GM10248 (cell line): ENCODE data around the gene LGALS3.
"Not testable (repeated sequence)": the region's sequence is repeated elsewhere in the genome, so short reads cannot be mapped to it uniquely, and the experiment has no call there.

Experiments used
- CTCF ChIA-PET: fragments of 300-600 bp; sonication (Branson Sonifier 250); formaldehyde crosslinking; extraction: SDS; loops from one replicate; lab custom pipeline; 2021; ENCODE audit warnings: antibody characterized with exemption; lab: Yijun Ruan, JAX
- POLR2A ChIA-PET: fragments of 350-650 bp; sonication (Branson Sonifier 250); formaldehyde crosslinking; extraction: SDS; loops from one replicate; lab custom pipeline; 2020; ENCODE audit warnings: antibody characterized with exemption; lab: Yijun Ruan, JAX
- DNase-seq: peaks from one replicate; pipeline ENCODE4 v3.0.0; 2012; ENCODE audit errors: extremely low spot score
- TF ChIP-seq, protein P1 (sequence below): IDR thresholded peaks from 2 replicates; pipeline ENCODE4 v1.5.1; 2012; ENCODE audit warnings: mild to moderate bottlenecking, low read depth; ENCODE audit errors: extremely low read depth, missing control alignments, control extremely low read depth

Gene LGALS3

DNA sequence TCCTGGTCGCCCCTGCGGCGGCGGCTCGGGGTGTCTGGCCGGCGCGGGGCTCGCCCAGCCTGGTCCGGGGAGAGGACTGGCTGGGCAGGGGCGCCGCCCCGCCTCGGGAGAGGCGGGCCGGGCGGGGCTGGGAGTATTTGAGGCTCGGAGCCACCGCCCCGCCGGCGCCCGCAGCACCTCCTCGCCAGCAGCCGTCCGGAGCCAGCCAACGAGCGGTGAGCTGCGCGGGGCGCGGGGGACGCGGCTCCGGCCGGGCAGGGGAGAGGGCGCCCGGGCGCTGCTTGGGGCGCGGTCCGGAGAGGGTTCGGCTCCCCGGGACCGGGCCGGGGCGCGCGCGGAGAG lies at the start of gene LGALS3:
Gene LGALS3, plus strand, starts transcription at position 167 of the 342 bp plus-strand sequence. CDS start 8,122 bp downstream, outside the sequence.
- DNase-seq = peak; percentile 86
- TF ChIP-seq, protein P1, sequence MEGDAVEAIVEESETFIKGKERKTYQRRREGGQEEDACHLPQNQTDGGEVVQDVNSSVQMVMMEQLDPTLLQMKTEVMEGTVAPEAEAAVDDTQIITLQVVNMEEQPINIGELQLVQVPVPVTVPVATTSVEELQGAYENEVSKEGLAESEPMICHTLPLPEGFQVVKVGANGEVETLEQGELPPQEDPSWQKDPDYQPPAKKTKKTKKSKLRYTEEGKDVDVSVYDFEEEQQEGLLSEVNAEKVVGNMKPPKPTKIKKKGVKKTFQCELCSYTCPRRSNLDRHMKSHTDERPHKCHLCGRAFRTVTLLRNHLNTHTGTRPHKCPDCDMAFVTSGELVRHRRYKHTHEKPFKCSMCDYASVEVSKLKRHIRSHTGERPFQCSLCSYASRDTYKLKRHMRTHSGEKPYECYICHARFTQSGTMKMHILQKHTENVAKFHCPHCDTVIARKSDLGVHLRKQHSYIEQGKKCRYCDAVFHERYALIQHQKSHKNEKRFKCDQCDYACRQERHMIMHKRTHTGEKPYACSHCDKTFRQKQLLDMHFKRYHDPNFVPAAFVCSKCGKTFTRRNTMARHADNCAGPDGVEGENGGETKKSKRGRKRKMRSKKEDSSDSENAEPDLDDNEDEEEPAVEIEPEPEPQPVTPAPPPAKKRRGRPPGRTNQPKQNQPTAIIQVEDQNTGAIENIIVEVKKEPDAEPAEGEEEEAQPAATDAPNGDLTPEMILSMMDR = no peak
- CTCF ChIA-PET = interaction anchor here (1.0 to 2.7 kb wide), 4 partner anchors 9 to 50 kb away, joined by 4 to 9 read pairs (median 6); no protein-coding TSS in a partner anchor
- POLR2A ChIA-PET = no interaction called here

DNA sequence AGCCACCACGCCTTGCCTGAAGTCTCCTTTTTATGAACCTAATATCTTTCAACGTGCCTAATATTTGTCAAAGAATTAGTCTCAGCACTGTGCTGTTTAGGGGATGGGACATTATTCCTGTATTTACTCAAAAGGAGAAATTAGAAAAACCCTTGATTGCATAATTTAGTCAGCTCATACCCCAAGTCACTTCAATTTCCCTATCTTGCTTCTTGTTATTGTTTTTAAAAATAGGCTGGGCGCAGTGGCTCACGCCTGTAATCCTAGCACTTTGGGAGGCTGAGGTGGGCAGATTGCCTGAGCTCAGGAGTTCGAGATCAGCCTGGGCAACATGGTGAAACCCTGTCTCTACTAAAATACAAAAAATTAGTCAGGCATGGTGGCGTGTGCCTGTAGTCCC lies 49.1 kb upstream of the LGALS3 start:
- CTCF ChIA-PET = interaction anchor here (0.9 to 4.0 kb wide), 7 partner anchors 8 to 275 kb away, joined by 3 to 34 read pairs (median 5); partner anchors contain the start of gene MAPK1IP1L
- POLR2A ChIA-PET = not testable (repeated sequence)

DNA sequence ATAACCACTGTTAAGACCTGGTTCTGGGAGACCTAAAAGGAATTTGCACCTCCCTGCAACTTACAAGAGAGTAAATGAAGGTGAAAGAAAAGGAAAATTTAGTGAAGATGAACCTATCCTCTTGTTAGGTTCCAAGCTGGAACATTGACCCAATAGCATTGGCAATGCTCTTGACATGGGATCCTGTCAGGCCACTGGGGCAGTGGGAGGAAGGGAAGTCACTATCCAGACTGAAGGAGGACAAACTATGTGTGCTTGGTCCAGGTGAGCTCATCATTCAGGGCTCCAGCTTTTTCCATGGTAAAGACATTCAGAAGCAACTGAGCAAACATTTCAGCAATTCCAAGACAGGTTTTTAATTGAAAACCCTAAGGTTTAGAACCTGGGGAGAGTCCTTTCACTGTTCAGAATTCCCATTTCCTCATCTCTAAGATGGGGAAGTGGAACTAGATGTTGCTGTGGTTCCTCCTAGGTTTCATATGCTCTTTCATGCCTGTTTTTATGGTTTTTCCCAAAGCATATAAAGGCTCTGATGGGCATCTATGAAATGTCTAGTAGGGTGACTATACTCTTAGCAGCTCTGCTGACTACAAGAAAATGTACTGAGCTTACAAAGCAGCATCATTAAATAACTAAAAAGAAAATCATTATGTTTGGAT lies 44.5 kb upstream of the LGALS3 start:
- TF ChIP-seq, protein P1 = no peak
- POLR2A ChIA-PET = no interaction called here
- DNase-seq = no peak
- CTCF ChIA-PET = interaction anchor here (1.0 to 2.5 kb wide), 5 partner anchors 9 to 79 kb away, joined by 3 to 8 read pairs (median 4); partner anchors contain the start of gene MAPK1IP1L

More for the DNA sequence above, 49.1 kb upstream of the LGALS3 start:
- not testable (repeated sequence) for DNase-seq

DNA sequence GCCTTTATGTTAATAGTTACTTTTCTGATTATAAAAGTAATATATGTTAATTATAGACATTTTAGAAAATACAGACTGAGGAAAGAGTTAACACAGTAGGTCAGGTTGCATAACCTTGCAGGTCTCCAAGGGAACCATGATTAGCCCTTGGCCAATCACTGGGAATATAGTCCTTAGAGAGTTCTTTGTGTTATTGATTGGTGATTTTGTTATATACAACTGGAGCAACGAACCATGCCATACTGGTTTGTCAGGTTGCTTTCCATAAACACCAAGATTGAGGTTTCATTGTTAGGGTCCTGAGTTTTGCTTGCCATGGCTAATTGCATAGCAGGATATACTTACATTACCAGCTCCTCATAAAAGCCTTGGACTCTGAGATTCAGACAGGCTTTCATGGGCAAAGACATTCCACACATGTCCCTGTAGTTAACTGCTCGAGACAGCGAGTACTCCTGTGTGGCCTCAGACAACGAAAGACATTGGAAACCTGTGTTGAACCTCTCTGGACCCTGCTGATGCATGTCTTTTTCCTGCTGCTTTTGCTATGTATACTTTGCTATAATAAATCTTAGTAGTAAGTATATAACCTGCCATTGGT lies 43.9 kb upstream of the LGALS3 start:
- ChIA-PET POLR2A (no interaction called here), CTCF (interaction anchor here (1.0 to 2.5 kb wide), 4 partner anchors 9 to 79 kb away, joined by 4 to 8 read pairs (median 6); partner anchors contain the start of gene MAPK1IP1L)
- TF ChIP-seq, protein P1 = no peak
- no peak for DNase-seq

DNA sequence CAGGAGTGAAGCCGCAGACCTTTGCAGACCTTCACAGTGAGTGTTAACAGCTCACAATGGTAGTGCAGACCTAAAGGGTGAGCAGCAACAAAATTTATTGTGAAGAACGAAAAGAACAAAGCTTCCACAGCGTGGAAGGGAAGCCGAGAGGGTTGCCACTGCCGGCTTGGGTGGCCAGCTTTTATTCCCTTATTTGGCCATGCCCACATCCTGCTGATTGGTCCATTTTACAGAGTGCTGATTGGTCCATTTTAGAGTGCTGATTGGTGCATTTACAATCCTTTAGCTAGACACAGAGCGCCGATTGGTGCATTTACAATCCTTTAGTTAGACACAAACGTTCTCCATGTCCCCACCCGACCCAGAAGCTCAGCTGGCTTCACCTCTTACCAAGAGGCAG lies 42.1 kb upstream of the LGALS3 start:
- POLR2A ChIA-PET = interaction anchor here (0.6 kb wide), 1 partner anchor 43 kb away, joined by 3 read pairs; no protein-coding TSS in a partner anchor
- TF ChIP-seq, protein P1 = no peak
- no peak for DNase-seq
- CTCF ChIA-PET = interaction anchor here (0.8 to 4.5 kb wide), 3 partner anchors 9 to 74 kb away, joined by 3 to 57 read pairs (median 34); no protein-coding TSS in a partner anchor

DNA sequence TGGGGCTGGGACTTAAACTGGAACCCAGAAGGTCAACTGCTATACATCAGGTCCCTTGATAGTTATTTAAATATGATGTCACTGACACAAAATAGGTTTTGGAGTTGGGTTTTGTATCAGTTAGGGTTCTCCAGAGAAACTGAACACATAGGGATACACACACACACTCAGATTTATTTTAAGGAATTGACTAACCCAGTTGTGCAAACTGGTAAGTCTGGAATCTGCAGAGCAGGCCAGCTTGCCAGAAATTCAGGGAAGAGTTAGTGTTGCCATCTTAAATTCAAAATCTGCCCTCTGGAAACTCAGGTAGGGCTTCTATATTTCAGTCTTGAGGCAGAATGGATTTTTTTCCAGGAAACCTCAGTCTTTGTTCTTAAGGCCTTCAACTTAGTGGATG lies 40.7 kb upstream of the LGALS3 start:
- POLR2A ChIA-PET = no interaction called here
- CTCF ChIA-PET = interaction anchor here (0.8 to 4.5 kb wide), 9 partner anchors 10 to 72 kb away, joined by 3 to 57 read pairs (median 5); no protein-coding TSS in a partner anchor
- DNase-seq = no peak
- TF ChIP-seq, protein P1 = no peak
